Dendritic cell treated with granulocyte-macrophage colony-stimulating factor and Interleukin-4, amounts not matched to agents 40 ng/mL and 50 ng/mL, for 4 days (primary cell): ENCODE measurements around the gene CASP8.

Source experiments
- H3K27ac Mint-ChIP-seq: one replicate; pipeline ENCODE4 v1.8.0; 2022; ENCODE audit warnings: mild to moderate bottlenecking, mixed read lengths
- H3K27me3 Mint-ChIP-seq: one replicate; pipeline ENCODE4 v1.8.0; 2022; ENCODE audit warnings: mild to moderate bottlenecking, mixed read lengths
- H3K36me3 Mint-ChIP-seq: one replicate; pipeline ENCODE4 v1.8.0; 2022; ENCODE audit warnings: low read depth, mixed read lengths
- H3K4me1 Mint-ChIP-seq: one replicate; pipeline ENCODE4 v1.8.0; 2022; ENCODE audit warnings: low read depth, mixed read lengths
- H3K4me3 Mint-ChIP-seq: one replicate; pipeline ENCODE4 v1.8.0; 2022; ENCODE audit warnings: mild to moderate bottlenecking, moderate library complexity, mixed read lengths
- H3K9me3 Mint-ChIP-seq: one replicate; pipeline ENCODE4 v1.8.0; 2022; ENCODE audit warnings: mixed read lengths
- intact Hi-C: fragments of 100-400 bp; cut with micrococcal nuclease; formaldehyde crosslinking; loops from one replicate; pipeline ENCODE4 v1.15.0; 2022

CASP8 gene

GRCh38 chr2:201260302-201260800 lies at the start of gene CASP8:
TSS of gene CASP8 (plus strand) at chr2:201260536. CDS start at chr2:201266487, 5,951 bp downstream.
- peak within 1 kb of the TSS; percentile 100 for H3K4me3 Mint-ChIP-seq
- peaks cover 14% of the 10 kb centered on the region for H3K36me3 Mint-ChIP-seq
- peak within 1 kb of the TSS; percentile 96 for H3K27ac Mint-ChIP-seq
- H3K9me3 Mint-ChIP-seq = no peaks in the 10 kb centered on the region
- peaks cover 59% of the 10 kb centered on the region for H3K4me1 Mint-ChIP-seq
- intact Hi-C loops = no loop called here
- H3K27me3 Mint-ChIP-seq = no peaks in the 10 kb centered on the region

DNA sequence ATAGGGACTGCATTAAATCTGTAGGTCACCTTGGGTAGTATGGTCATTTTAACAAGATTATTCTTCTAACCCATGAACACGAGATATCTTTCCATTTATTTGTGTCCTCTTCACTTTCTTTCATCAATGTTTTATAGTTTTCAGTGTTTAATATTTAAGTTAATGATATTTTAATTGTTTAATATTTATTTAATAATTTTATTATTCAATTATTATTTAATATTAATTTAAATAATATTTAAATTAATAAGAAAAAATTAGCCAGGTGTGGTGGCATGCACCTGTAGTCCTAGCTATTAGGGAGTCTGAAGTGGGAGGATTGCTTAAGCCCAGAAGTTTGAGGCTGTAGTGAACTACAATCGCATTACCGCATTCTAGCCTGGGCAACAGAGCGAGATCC lies 44.4 kb upstream of the CASP8 start:
- no peak overlapping the region for H3K4me3 Mint-ChIP-seq
- no peaks in the 10 kb centered on the region for H3K9me3 Mint-ChIP-seq
- no peaks in the 10 kb centered on the region for H3K27me3 Mint-ChIP-seq
- no peak overlapping the region for H3K27ac Mint-ChIP-seq
- peaks cover 6% of the 10 kb centered on the region for H3K36me3 Mint-ChIP-seq
- peaks cover 23% of the 10 kb centered on the region for H3K4me1 Mint-ChIP-seq
- intact Hi-C loops = no loop called here

DNA sequence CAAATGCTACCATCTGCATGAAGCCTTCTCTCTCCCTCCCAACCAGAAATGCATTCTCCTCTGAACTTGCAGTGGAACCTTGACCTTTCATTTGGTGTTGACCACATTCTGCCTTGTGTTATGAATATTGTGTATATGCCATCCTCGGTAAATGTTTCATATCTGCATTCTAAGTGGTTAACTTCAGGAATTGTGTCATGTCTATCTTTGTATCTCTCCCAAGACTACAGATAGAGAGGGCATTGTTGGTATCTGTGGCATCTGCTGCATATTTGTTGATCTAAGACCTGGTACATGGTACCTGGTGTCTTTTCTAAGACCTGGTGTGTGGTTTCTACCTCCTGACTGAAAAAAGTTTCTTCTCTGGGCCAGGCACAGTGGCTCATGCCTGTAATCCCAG lies 43.4 kb upstream of the CASP8 start:
- Mint-ChIP-seq H3K9me3 (no peaks in the 10 kb centered on the region), H3K27ac (no peak overlapping the region), H3K4me3 (no peak overlapping the region), H3K27me3 (no peaks in the 10 kb centered on the region), H3K4me1 (peaks cover 24% of the 10 kb centered on the region), H3K36me3 (peaks cover 9% of the 10 kb centered on the region)
- intact Hi-C loops = no loop called here

- H3K27me3 Mint-ChIP-seq = no peaks in the 10 kb centered on the region
- peaks cover 24% of the 10 kb centered on the region for H3K4me1 Mint-ChIP-seq
- no peak overlapping the region for H3K4me3 Mint-ChIP-seq
- H3K9me3 Mint-ChIP-seq = no peaks in the 10 kb centered on the region
- peak overlapping the region; percentile 45 for H3K27ac Mint-ChIP-seq
- H3K36me3 Mint-ChIP-seq = peaks cover 14% of the 10 kb centered on the region
- intact Hi-C loops = no loop called here
These were observed 41.6 kb upstream of the CASP8 start for GRCh38 chr2:201218780-201219179.

DNA sequence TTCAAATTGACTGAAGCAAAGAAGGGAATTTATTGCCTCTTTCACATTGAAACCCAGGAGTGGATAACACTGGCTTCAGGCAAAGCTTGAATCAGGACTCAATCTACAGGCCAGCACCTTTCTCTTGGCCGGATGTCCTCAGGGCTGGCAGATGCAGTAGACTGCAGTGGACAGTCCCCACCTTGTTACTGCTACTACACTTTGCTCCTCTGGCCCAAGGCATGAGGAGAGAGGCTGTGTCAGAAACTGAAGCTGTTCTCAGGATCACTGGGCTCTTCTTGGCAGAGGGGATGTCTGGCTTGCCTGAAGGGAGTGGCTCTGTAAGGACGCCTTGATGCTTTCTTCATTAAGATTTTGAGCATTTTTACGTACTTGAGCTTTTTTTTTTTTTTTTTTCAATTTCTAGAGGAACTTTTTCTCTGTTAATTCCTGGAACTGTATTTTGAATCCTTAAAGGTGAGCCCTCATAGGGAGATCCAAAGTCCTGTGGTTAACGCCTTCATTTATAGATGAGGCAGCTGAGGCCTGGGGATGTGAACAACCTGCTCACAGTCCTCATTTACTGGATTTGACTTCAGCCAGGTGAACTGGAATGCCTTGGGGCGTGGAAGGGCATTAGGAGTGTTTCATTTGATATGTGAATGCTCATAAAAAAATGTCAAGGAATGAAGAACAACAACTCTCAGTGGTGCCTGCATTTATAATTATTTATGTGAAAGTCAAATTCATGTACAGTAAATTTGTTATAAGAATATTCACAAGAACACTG lies 40.8 kb upstream of the CASP8 start:
- Mint-ChIP-seq H3K4me1 (peaks cover 24% of the 10 kb centered on the region), H3K27ac (peak overlapping the region; percentile 69), H3K9me3 (no peaks in the 10 kb centered on the region), H3K4me3 (no peak overlapping the region), H3K36me3 (peaks cover 14% of the 10 kb centered on the region), H3K27me3 (no peaks in the 10 kb centered on the region)
- intact Hi-C loops = no loop called here

GRCh38 chr2:201220102-201220570 lies 40.2 kb upstream of the CASP8 start:
- intact Hi-C loops = no loop called here
- Mint-ChIP-seq H3K9me3 (no peaks in the 10 kb centered on the region), H3K27ac (peak overlapping the region; percentile 69), H3K4me1 (peaks cover 24% of the 10 kb centered on the region), H3K4me3 (no peak overlapping the region), H3K36me3 (peaks cover 14% of the 10 kb centered on the region), H3K27me3 (no peaks in the 10 kb centered on the region)

- Mint-ChIP-seq H3K4me1 (peaks cover 26% of the 10 kb centered on the region), H3K9me3 (no peaks in the 10 kb centered on the region), H3K4me3 (no peak overlapping the region), H3K27ac (peak overlapping the region; percentile 47), H3K27me3 (no peaks in the 10 kb centered on the region), H3K36me3 (peaks cover 14% of the 10 kb centered on the region)
- intact Hi-C loops = no loop called here
These were observed 37.0 kb upstream of the CASP8 start for GRCh38 chr2:201223089-201224073.

DNA sequence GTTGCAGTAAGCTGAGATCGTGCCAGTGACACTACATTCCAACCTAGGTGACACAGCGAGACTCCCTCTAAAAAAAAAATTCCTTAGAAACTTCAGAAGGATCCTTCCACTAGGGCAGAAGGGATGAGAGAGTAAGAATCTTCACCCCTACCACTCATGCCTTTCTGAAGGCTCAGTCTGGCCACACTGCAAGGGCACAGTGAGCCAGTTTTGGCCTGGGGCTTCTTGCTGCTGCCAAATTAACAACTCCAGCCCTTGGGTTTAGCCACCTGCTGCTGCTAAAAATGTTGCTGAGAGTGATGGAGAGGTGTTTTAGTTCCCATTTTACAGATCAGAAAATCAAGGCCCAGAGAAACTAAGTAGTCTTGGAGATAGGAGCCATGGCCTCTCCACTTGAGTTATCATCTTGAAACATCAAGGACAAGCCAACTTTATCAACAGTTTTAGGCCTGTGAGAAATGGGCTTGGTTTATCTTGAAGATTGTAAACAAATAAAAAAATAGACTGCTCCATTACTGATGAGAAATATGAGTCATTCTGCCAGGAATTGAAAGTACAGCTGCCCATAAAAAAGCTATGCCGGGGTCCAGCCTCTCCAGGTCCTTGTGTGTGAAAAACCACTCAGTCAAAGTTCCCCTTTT lies 31.9 kb upstream of the CASP8 start:
- Mint-ChIP-seq H3K4me1 (peaks cover 21% of the 10 kb centered on the region), H3K27ac (peak overlapping the region; percentile 71), H3K4me3 (no peak overlapping the region)

GRCh38 chr2:201228912-201229290 lies 31.4 kb upstream of the CASP8 start:
- intact Hi-C loops = no loop called here
- H3K27ac Mint-ChIP-seq = peak overlapping the region; percentile 71
- H3K9me3 Mint-ChIP-seq = no peaks in the 10 kb centered on the region
- H3K36me3 Mint-ChIP-seq = no peaks in the 10 kb centered on the region
- no peaks in the 10 kb centered on the region for H3K27me3 Mint-ChIP-seq
- H3K4me3 Mint-ChIP-seq = no peak overlapping the region
- peaks cover 26% of the 10 kb centered on the region for H3K4me1 Mint-ChIP-seq

More for the DNA sequence above, 31.9 kb upstream of the CASP8 start:
- H3K36me3 Mint-ChIP-seq = no peaks in the 10 kb centered on the region
- H3K27me3 Mint-ChIP-seq = no peaks in the 10 kb centered on the region
- no peaks in the 10 kb centered on the region for H3K9me3 Mint-ChIP-seq
- intact Hi-C loops = no loop called here

DNA sequence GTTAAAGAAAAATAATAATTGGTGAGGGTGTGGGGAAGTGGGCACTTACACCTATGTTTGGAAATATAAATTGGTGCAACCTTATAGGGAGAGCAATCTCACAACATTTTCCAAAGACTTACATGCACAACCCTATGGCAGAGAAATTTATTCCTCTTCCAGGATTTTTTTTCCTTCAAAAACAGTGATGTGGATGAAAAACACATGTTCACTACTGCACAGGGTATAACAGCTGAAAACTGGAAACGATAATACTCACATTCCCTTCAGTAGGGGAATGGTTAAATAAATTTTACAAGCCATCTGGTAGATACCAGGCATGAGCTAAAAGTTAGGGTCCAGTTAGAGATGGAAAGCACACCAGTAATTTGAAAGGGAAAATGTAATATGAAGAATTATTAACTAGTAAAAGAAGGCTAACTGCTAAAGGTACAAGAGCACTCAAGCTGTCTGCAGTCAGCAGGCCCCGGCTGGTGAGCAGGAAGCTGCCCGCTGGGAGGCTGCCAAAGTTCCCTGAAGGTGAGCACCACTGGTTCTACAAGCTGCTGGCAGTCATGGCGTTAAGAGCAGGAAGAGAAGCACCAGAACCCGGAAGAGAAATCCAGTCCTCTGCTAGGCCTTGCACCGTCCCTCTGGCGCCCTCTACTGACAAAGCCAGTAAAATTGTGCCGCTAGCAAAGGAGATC lies 28.4 kb upstream of the CASP8 start:
- Mint-ChIP-seq H3K4me3 (peak overlapping the region; percentile 20), H3K36me3 (no peaks in the 10 kb centered on the region), H3K27ac (peak overlapping the region; percentile 77), H3K9me3 (no peaks in the 10 kb centered on the region), H3K4me1 (peaks cover 39% of the 10 kb centered on the region), H3K27me3 (no peaks in the 10 kb centered on the region)
- intact Hi-C loops = loop anchor here (1.0 to 10.0 kb wide), 4 partner anchors 50 to 943 kb away; partner anchors contain the start of genes HYCC2 and NDUFB3

DNA sequence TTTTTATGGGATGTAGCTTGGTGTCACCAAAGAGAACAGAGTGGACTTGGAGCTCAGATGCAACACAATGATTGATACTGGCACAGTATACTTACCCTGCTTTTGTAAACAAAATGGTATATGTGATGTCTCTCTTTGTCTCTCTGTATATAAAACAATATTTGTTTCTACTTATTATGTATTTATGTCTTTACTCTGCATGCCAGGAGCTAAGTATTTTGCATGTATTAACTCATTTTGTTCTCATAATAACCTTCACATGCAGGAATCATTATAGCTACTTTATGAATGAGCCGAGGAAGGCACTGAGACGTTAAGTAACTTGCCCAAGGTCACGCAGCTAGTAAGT lies 27.9 kb upstream of the CASP8 start:
- peak overlapping the region; percentile 77 for H3K27ac Mint-ChIP-seq
- H3K9me3 Mint-ChIP-seq = no peaks in the 10 kb centered on the region
- H3K4me3 Mint-ChIP-seq = no peak overlapping the region
- H3K36me3 Mint-ChIP-seq = no peaks in the 10 kb centered on the region
- no peaks in the 10 kb centered on the region for H3K27me3 Mint-ChIP-seq
- peaks cover 39% of the 10 kb centered on the region for H3K4me1 Mint-ChIP-seq
- intact Hi-C loops = loop anchor here (1.0 to 10.0 kb wide), 4 partner anchors 50 to 942 kb away; partner anchors contain the start of genes HYCC2 and NDUFB3

GRCh38 chr2:201233192-201233811 lies 27.0 kb upstream of the CASP8 start:
- peak overlapping the region; percentile 90 for H3K27ac Mint-ChIP-seq
- intact Hi-C loops = loop anchor here (5.0 to 10.0 kb wide), 3 partner anchors 161 to 941 kb away; partner anchors contain the start of genes HYCC2 and NDUFB3
- no peaks in the 10 kb centered on the region for H3K36me3 Mint-ChIP-seq
- H3K27me3 Mint-ChIP-seq = no peaks in the 10 kb centered on the region
- H3K4me3 Mint-ChIP-seq = peak overlapping the region; percentile 80
- peaks cover 44% of the 10 kb centered on the region for H3K4me1 Mint-ChIP-seq
- no peaks in the 10 kb centered on the region for H3K9me3 Mint-ChIP-seq
